ENCODE measurements around the gene CENPA. TPM values are rescaled to one million over a fixed set of nuclear protein-coding genes. Genes with fewer than 3 reads are reported as not detected.

The CENPA gene
- total and polyA plus RNA-seq, 12 donors, result 0.20 to 4.5 (median 0.83) TPM; not detected in 4

GRCh38 chr2:26752656-26753055, 33.2 kb upstream of the CENPA start:
- intact Hi-C loops (cut with DNase I), result no loop called here
- DNase-seq, result no peak
- H3K9me3 ChIP-seq (replicated peaks in 1 of 3), result no peaks in the 10 kb centered on the region
- H3K36me3 ChIP-seq (replicated peaks in 1 of 2), result no peaks in the 10 kb centered on the region
- WGBS, 4 donors, result 78 to 86% (median 84%) methylated on average over 3 of the region's 3 CpGs
- no peaks in the 10 kb centered on the region for H3K27me3 ChIP-seq
- H3K4me3 ChIP-seq, result no peak overlapping the region
- H3K27ac ChIP-seq, result no peak overlapping the region
- TF ChIP-seq POLR2A (IDR thresholded peaks at IDR 0.05), result no peak
- no peak for TF ChIP-seq CTCF (IDR thresholded peaks at IDR 0.05)
- peaks cover 0 to 4% of the 10 kb centered on the region in 2 donors for H3K4me1 ChIP-seq (replicated peaks in 1 of 2)

GRCh38 chr2:26754539-26754938, 31.3 kb upstream of the CENPA start:
- no peaks in the 10 kb centered on the region for H3K27me3 ChIP-seq
- DNase-seq, result no peak
- H3K9me3 ChIP-seq (replicated peaks in 1 of 3), result no peaks in the 10 kb centered on the region
- intact Hi-C loops (cut with DNase I), result no loop called here
- TF ChIP-seq POLR2A (IDR thresholded peaks at IDR 0.05) (no peak), CTCF (IDR thresholded peaks at IDR 0.05) (no peak)
- no peak overlapping the region for H3K4me3 ChIP-seq
- H3K27ac ChIP-seq, result no peak overlapping the region
- WGBS, 4 donors, result 93 to 97% (median 95%) methylated on average over 4 of the region's 4 CpGs
- H3K36me3 ChIP-seq (replicated peaks in 1 of 2), result no peaks in the 10 kb centered on the region
- H3K4me1 ChIP-seq (replicated peaks in 1 of 2), result peaks cover 15 to 21% of the 10 kb centered on the region in 2 donors

DNA sequence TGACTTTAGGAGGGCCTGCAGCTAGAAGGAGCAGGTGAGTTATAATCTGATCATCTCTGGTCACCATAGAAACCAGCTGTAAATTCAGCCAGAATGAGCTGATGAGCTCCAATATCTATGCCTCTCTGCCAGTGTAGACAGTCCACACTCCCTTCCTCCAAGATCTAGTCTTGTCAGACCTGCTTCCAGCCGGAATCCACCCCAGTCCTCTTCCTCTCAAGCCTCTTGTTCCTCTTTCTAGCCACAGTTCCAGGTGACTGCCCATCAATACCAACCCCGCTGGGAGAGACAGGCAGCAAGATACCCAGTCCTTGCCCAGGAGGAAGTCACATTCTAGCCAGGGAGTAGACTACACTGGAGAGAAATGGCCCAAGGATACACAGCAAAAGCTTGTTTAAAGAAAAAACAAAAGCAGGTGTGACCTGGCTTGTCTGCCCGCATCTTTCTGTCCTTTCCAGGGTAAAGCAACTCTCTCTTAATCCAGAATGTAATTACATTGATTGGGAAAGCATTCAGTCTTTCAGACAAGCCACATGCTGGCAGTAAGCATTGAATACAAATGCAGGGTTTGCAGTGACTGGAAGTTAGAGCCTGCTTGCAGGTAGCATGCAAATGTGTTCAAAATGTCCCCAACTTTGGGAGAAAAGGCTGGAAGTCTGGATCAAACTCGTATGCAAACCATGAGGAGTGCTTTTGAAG, 30.7 kb upstream of the CENPA start:
- no peaks in the 10 kb centered on the region for H3K36me3 ChIP-seq (replicated peaks in 1 of 2)
- TF ChIP-seq POLR2A (IDR thresholded peaks at IDR 0.05) (no peak), CTCF (IDR thresholded peaks at IDR 0.05) (no peak)
- WGBS, 4 donors, result 71 to 83% (median 81%) methylated on average over 4 of the region's 4 CpGs
- no peak overlapping the region for H3K27ac ChIP-seq
- H3K4me1 ChIP-seq (replicated peaks in 1 of 2), result peaks cover 15 to 21% of the 10 kb centered on the region in 2 donors
- no peak for DNase-seq
- H3K4me3 ChIP-seq, result no peak overlapping the region
- H3K9me3 ChIP-seq (replicated peaks in 1 of 3), result no peaks in the 10 kb centered on the region
- no peaks in the 10 kb centered on the region for H3K27me3 ChIP-seq
- intact Hi-C loops (cut with DNase I), result no loop called here

GRCh38 chr2:26756337-26756736, 29.5 kb upstream of the CENPA start:
- intact Hi-C loops (cut with DNase I), result no loop called here
- H3K4me3 ChIP-seq, result no peak overlapping the region
- TF ChIP-seq CTCF (IDR thresholded peaks at IDR 0.05), result no peak
- TF ChIP-seq POLR2A (IDR thresholded peaks at IDR 0.05), result no peak

More at GRCh38 chr2:26756337-26756736, 29.5 kb upstream of the CENPA start:
- no peaks in the 10 kb centered on the region for H3K36me3 ChIP-seq (replicated peaks in 1 of 2)
- no peak for DNase-seq
- no peaks in the 10 kb centered on the region for H3K9me3 ChIP-seq (replicated peaks in 1 of 3)
- 64 to 71% (median 69%) methylated on average over 5 of the region's 5 CpGs for WGBS, 4 donors
- no peak overlapping the region for H3K27ac ChIP-seq
- H3K27me3 ChIP-seq, result no peaks in the 10 kb centered on the region
- H3K4me1 ChIP-seq (replicated peaks in 1 of 2), result peaks cover 15 to 21% of the 10 kb centered on the region in 2 donors
